NB4 (cell line): ENCODE results near the gene FBXL17.

Experiments
- DNase-seq: peaks from one replicate; pipeline ENCODE4 v3.0.0; 2010; ENCODE audit warnings: low read depth
- H3K4me3 ChIP-seq: one replicate; pipeline ENCODE4 v1.5.1; 2011; ENCODE audit warnings: mild to moderate bottlenecking, low read depth, low read length, moderate library complexity
- MAX ChIP-seq: IDR thresholded peaks from 2 replicates; pipeline ENCODE4 v1.6.1; 2011; ENCODE audit warnings: low read depth, low read length
- MYC ChIP-seq: IDR thresholded peaks from 2 replicates; pipeline ENCODE4 v1.6.1; 2011; ENCODE audit warnings: low read depth, low read length
- POLR2A ChIP-seq: IDR thresholded peaks from 2 replicates; pipeline ENCODE4 v1.6.1; 2011; ENCODE audit warnings: mild to moderate bottlenecking; ENCODE audit not compliant: insufficient read length; ENCODE audit errors: extremely low read depth
- TF ChIP-seq, protein P1 (sequence below): IDR thresholded peaks from one replicate; pipeline ENCODE4 v1.5.1; 2012; ENCODE audit warnings: low read depth, low read length

Gene FBXL17

DNA sequence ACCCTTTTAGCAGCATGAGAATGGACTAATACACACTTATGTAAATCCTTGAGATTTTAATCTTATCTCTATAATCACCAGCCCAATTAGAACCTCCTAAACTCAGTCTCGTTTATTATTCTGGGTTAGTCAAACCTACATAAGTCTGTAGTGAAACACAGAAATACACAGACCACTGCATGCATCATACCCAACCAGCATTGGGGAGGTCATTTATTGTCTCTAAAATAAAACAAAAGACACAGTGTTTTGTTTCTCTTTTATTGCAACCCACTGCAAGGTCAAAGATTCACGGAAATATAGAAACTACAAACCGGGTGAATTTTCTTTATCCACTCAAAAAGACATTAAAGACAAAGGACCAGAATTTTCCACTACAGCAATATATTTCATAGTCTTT is 523.1 kb downstream of the FBXL17 start:
- no peak overlapping the region for H3K4me3 ChIP-seq
- no peak for DNase-seq
- no peak for TF ChIP-seq POLR2A
- TF ChIP-seq MAX, result no peak
- TF ChIP-seq, protein P1, sequence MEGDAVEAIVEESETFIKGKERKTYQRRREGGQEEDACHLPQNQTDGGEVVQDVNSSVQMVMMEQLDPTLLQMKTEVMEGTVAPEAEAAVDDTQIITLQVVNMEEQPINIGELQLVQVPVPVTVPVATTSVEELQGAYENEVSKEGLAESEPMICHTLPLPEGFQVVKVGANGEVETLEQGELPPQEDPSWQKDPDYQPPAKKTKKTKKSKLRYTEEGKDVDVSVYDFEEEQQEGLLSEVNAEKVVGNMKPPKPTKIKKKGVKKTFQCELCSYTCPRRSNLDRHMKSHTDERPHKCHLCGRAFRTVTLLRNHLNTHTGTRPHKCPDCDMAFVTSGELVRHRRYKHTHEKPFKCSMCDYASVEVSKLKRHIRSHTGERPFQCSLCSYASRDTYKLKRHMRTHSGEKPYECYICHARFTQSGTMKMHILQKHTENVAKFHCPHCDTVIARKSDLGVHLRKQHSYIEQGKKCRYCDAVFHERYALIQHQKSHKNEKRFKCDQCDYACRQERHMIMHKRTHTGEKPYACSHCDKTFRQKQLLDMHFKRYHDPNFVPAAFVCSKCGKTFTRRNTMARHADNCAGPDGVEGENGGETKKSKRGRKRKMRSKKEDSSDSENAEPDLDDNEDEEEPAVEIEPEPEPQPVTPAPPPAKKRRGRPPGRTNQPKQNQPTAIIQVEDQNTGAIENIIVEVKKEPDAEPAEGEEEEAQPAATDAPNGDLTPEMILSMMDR, result no peak
- no peak for TF ChIP-seq MYC

- no peak for TF ChIP-seq POLR2A
- no peak for TF ChIP-seq MAX
- TF ChIP-seq MYC, result no peak
- TF ChIP-seq, protein P1, result no peak
- DNase-seq, result no peak
- no peak overlapping the region for H3K4me3 ChIP-seq
Measured at GRCh38 chr5:107858324-107858723, 523.6 kb downstream of the FBXL17 start.

- TF ChIP-seq POLR2A, result no peak
- TF ChIP-seq MAX, result no peak
- TF ChIP-seq, protein P1, result no peak
- no peak for TF ChIP-seq MYC
- DNase-seq, result no peak
- no peak overlapping the region for H3K4me3 ChIP-seq
Measured at GRCh38 chr5:107857785-107858184, 524.1 kb downstream of the FBXL17 start.

DNA sequence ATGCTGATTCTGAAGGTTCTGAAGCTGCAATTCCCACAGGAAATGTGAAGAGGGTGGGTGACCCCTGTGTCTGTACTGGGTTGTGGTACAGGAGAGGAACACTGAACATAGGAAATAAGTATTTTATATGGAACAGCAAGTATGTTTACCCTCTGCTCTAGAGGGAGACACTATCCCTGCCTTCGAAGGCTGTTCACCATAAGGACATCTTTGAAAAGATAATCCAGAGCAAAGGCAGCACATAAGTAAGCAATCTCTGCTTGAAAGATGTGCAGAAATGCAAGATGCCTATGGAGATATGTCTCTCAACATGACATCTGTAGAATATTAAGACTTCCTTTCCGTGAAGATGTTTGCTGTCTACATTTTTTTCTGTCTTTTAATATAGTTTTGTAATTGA is 526.7 kb downstream of the FBXL17 start:
- no peak overlapping the region for H3K4me3 ChIP-seq
- no peak for DNase-seq
- TF ChIP-seq POLR2A (no peak), MYC (no peak), MAX (no peak)
- TF ChIP-seq, protein P1, result no peak

DNA sequence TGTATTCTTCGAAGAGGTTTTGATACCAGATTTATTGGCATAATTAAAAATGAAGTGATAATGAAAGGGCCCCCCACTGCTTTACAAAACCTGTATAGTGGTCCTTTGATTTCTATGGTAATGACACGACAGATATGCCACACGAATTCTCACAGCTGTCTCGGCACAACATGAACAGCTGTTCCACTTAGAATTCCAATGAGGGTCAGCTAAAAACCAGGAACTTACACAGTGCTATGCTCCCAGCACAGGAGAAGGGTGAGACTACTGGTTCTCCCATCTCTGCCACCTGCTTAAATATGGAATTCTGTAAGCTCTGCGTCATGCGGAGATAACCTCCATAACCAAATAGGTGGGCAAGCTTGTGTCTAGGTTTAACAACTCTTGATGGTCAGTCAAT is 528.2 kb downstream of the FBXL17 start:
- H3K4me3 ChIP-seq, result no peak overlapping the region
- TF ChIP-seq POLR2A, result no peak
- TF ChIP-seq MYC, result no peak
- TF ChIP-seq MAX, result no peak
- TF ChIP-seq, protein P1, result no peak
- no peak for DNase-seq

DNA sequence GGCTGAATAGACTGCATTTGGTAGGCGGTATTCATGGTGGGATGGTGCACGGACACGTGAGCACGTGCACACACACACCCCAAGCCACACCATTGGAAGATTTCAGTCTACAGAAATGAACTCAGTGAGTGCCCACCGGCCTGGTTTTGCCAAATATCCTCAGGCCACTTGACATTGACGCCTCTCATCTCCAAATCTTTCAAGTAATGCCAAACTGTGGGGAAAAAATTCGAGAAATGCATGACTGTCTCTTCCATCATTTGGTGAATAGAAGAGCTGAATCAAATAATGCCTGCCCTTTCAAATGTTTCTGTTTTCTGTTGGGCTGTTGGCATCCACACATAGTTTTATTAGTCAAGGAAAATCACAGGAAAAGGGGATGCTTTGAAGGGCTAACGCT is 528.9 kb downstream of the FBXL17 start:
- DNase-seq, result no peak
- H3K4me3 ChIP-seq, result no peak overlapping the region
- TF ChIP-seq MAX, result no peak
- no peak for TF ChIP-seq MYC
- TF ChIP-seq, protein P1, result no peak
- TF ChIP-seq POLR2A, result no peak
